Measurements from ENCODE around the gene PHKA2. TPM values are rescaled to one million over a fixed set of nuclear protein-coding genes. Genes with fewer than 3 reads are reported as not detected.
A peak's percentile ranks its signal among the peaks of the same experiment; 100 is the strongest.

The PHKA2 gene
- total and polyA plus RNA-seq, 7 experiments from 2014 or later = 7.9 to 54.3 (median 40.8) TPM

DNA sequence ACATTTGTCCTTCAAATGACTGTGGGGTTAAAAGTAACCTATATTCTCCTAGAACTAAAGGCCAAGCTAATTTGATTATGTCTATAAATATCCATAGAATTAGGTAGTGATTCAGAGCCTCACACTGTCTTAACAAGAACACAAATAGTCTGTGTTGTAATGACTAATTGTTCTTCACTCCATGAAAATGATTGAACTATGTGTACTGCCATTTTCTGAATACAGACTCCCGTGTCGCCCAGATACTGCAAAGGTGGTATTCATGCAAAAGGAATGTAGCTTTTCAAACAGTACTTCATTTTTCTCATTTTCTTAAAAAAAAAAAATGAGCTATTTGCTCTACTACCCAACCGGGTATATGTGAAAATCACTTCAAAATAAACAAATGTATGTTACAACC, 11.3 kb upstream of the PHKA2 start:
- Histone ChIP-seq H3K9me3 (ENCODE audit: control insufficient read depth in 2 of 3, low read length in 3 of 3) (no peaks in the 10 kb centered on the region), H3K4me1 (ENCODE audit: control insufficient read depth in 2 of 2, insufficient read depth in 2 of 2, low read length in 2 of 2) (no peaks in the 10 kb centered on the region), H3K27ac (ENCODE audit: low read depth, low read length) (no peak overlapping the region), H3K36me3 (ENCODE audit: control insufficient read depth in 2 of 3, insufficient read depth in 3 of 3, low read length in 3 of 3) (no peaks in the 10 kb centered on the region), H3K27me3 (ENCODE audit: control insufficient read depth in 2 of 2, insufficient read depth in 2 of 2, low read length in 2 of 2) (no peaks in the 10 kb centered on the region), H3K4me3 (ENCODE audit: low read length) (no peak overlapping the region)
- no peaks in the 10 kb centered on the region for H3K9me3 Mint-ChIP-seq
- no peak overlapping the region for H3K4me3 Mint-ChIP-seq
- ATAC-seq = no peak
- no peak overlapping the region for H3K27ac Mint-ChIP-seq
- intact Hi-C loops (cut with micrococcal nuclease) = no loop called here
- CTCF ChIA-PET = no interaction called here
- no peaks in the 10 kb centered on the region for H3K4me1 Mint-ChIP-seq
- H3K36me3 Mint-ChIP-seq = no peaks in the 10 kb centered on the region
- POLR2A ChIA-PET = interaction anchor here (0.6 kb wide), 1 partner anchor 21 kb away, joined by 8 read pairs; no protein-coding TSS in a partner anchor
- DNase-seq = no peak
- no peaks in the 10 kb centered on the region for H3K27me3 Mint-ChIP-seq

DNA sequence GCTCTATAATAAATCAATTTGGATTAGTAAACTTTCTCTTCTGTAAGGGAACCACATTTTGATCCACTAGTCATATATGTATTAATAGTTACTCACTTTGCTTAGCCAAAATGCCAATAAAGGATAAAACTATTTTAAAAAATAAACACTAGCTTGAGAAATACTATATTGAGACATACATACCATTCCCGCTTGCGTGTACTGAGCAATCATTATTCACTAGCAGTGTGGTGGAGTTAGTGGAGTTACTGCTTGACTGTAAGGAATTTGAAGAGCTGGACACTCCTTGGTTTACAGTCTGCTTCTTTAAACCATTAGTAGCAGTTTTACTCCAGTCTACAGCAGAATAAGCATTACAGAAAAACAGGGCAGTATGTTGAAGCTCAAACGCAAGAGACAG, 10.8 kb upstream of the PHKA2 start:
- Mint-ChIP-seq H3K4me3 (no peak overlapping the region), H3K36me3 (no peaks in the 10 kb centered on the region), H3K9me3 (no peaks in the 10 kb centered on the region), H3K4me1 (no peaks in the 10 kb centered on the region), H3K27ac (no peak overlapping the region), H3K27me3 (no peaks in the 10 kb centered on the region)
- intact Hi-C loops (cut with micrococcal nuclease) = no loop called here
- peaks cover 0 to 2% (median 0%) of the 10 kb centered on the region in 3 experiments for H3K36me3 ChIP-seq (ENCODE audit: control insufficient read depth in 2 of 3, insufficient read depth in 3 of 3, low read length in 3 of 3)
- H3K27me3 ChIP-seq (ENCODE audit: control insufficient read depth in 2 of 2, insufficient read depth in 2 of 2, low read length in 2 of 2) = no peaks in the 10 kb centered on the region
- no peaks in the 10 kb centered on the region for H3K4me1 ChIP-seq (ENCODE audit: control insufficient read depth in 2 of 2, insufficient read depth in 2 of 2, low read length in 2 of 2)
- POLR2A ChIA-PET = no interaction called here
- H3K9me3 ChIP-seq (ENCODE audit: control insufficient read depth in 2 of 3, low read length in 3 of 3) = no peaks in the 10 kb centered on the region
- no peak overlapping the region for H3K4me3 ChIP-seq (ENCODE audit: low read length)
- no peak for ATAC-seq
- DNase-seq = no peak
- no peak overlapping the region for H3K27ac ChIP-seq (ENCODE audit: low read depth, low read length)
- CTCF ChIA-PET = no interaction called here

DNA sequence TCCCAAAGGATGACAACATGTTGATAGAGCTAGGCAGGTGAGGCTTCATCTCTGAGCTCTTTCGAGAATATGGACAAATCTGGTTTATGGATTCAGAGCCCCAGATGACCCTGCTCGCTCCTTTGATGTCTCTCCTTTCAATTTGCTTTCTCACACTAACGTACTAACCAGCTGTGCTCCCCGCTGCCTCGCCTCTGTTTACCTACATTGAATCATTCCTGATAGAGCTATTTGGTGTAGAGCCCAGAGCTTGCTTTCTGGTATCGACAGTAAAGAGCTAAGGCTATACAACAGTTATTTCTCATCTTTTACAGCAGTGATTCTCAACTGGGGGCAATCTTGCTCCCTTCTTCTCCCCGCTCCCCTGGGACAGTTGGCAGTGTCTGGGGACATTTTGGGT, 8.9 kb upstream of the PHKA2 start:
- intact Hi-C loops (cut with micrococcal nuclease) = no loop called here

DNA sequence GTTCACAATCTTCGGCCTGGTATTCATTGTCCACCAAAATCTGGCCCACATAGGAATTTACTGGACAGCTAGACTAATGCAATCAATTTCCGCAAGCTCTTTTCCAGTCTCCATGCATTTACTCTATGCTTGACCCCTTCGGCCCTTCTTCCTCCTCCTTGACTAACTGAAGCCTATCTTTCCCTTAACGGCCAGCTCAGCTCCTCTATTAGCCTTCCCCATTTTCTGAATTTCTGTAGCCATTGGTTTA, 1.2 kb upstream of the PHKA2 start:
- Mint-ChIP-seq H3K36me3 (no peaks in the 10 kb centered on the region), H3K27ac (peak overlapping the region; percentile 86 to 98 (median 95)), H3K4me3 (peak overlapping the region; percentile 77 to 92 (median 86)), H3K27me3 (no peaks in the 10 kb centered on the region), H3K9me3 (no peaks in the 10 kb centered on the region), H3K4me1 (peaks cover 5 to 25% (median 10%) of the 10 kb centered on the region in 7 donors)
- peaks cover 3 to 17% of the 10 kb centered on the region in 2 donors for H3K4me1 ChIP-seq (ENCODE audit: control insufficient read depth in 2 of 2, insufficient read depth in 2 of 2, low read length in 2 of 2)
- H3K9me3 ChIP-seq (ENCODE audit: control insufficient read depth in 2 of 3, low read length in 3 of 3) = no peaks in the 10 kb centered on the region
- H3K4me3 ChIP-seq (ENCODE audit: low read length) = peak overlapping the region; percentile 59
- H3K27me3 ChIP-seq (ENCODE audit: control insufficient read depth in 2 of 2, insufficient read depth in 2 of 2, low read length in 2 of 2) = no peaks in the 10 kb centered on the region
- intact Hi-C loops (cut with micrococcal nuclease) = loop anchor here (2.0 kb wide), 6 partner anchors 30 to 1246 kb away; partner anchors contain the start of genes BCLAF3 (in 2 of the 2), EIF1AX (in 1 of the 2) and SCML2 (in 1 of the 2)
- DNase-seq = no peak
- CTCF ChIA-PET = interaction anchor here (1.4 kb wide), 1 partner anchor 348 kb away, joined by 3 read pairs; no protein-coding TSS in a partner anchor
- ATAC-seq = no peak
- POLR2A ChIA-PET = interaction anchor here (1.0 to 1.7 kb wide), 2 partner anchors 9 to 98 kb away, joined by 3 to 12 read pairs; no protein-coding TSS in a partner anchor
- H3K36me3 ChIP-seq (ENCODE audit: control insufficient read depth in 2 of 3, insufficient read depth in 3 of 3, low read length in 3 of 3) = peaks cover 0 to 7% (median 2%) of the 10 kb centered on the region in 3 experiments
- H3K27ac ChIP-seq (ENCODE audit: low read depth, low read length) = peak overlapping the region; percentile 96

More for the DNA sequence above, 8.9 kb upstream of the PHKA2 start:
- H3K4me1 ChIP-seq (ENCODE audit: control insufficient read depth in 2 of 2, insufficient read depth in 2 of 2, low read length in 2 of 2) = no peaks in the 10 kb centered on the region
- Mint-ChIP-seq H3K9me3 (no peaks in the 10 kb centered on the region), H3K4me3 (no peak overlapping the region), H3K27ac (no peak overlapping the region), H3K36me3 (no peaks in the 10 kb centered on the region), H3K27me3 (no peaks in the 10 kb centered on the region), H3K4me1 (no peaks in the 10 kb centered on the region)
- DNase-seq (no peak), ATAC-seq (no peak)
- ChIA-PET CTCF (no interaction called here), POLR2A (no interaction called here)
- H3K36me3 ChIP-seq (ENCODE audit: control insufficient read depth in 2 of 3, insufficient read depth in 3 of 3, low read length in 3 of 3) = peaks cover 0 to 2% (median 0%) of the 10 kb centered on the region in 3 experiments
- no peak overlapping the region for H3K27ac ChIP-seq (ENCODE audit: low read depth, low read length)
- H3K4me3 ChIP-seq (ENCODE audit: low read length) = no peak overlapping the region
- H3K27me3 ChIP-seq (ENCODE audit: control insufficient read depth in 2 of 2, insufficient read depth in 2 of 2, low read length in 2 of 2) = no peaks in the 10 kb centered on the region
- H3K9me3 ChIP-seq (ENCODE audit: control insufficient read depth in 2 of 3, low read length in 3 of 3) = no peaks in the 10 kb centered on the region

DNA sequence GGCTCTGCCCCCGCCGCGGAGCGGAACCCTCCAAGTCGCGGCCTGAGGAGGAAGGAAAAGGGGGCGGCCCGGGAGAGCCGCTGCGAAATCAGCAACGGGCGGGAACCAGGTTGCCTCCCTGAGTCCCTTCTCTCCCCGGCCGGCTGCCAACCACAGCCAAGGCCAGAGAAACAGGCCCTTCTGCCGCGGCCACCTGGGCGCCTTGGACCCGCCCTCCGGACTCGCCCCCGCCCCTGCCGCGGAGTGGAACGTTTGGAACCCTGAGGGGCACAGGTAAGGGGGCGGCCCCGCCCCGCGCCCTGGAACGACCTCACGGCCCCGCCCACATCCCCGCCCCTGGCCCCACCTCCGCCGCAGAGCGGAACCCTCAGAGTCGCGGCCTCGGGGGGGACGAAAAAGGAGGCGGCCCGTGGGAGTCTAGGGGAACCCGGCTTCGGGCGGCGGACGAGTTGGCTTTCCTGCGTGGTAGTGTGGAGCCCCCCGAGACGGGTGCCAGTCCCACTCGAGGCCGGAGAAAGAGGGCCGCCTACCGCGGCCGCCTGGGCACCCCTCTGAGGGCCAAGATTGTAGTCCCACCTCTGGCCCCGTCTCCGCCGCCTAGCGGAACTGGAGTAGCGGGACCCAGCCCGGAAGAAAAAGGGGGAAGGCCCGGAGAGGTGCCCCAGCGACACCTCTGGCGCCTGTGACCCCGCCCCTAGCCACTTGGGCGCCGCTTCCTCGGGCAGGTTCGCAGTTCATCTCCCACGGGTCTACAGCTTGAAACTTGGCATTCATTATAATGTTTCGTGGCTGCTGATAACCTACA, 669 bp upstream of the PHKA2 start:
- CTCF ChIA-PET = interaction anchor here (1.4 kb wide), 1 partner anchor 349 kb away, joined by 3 read pairs; no protein-coding TSS in a partner anchor

DNA sequence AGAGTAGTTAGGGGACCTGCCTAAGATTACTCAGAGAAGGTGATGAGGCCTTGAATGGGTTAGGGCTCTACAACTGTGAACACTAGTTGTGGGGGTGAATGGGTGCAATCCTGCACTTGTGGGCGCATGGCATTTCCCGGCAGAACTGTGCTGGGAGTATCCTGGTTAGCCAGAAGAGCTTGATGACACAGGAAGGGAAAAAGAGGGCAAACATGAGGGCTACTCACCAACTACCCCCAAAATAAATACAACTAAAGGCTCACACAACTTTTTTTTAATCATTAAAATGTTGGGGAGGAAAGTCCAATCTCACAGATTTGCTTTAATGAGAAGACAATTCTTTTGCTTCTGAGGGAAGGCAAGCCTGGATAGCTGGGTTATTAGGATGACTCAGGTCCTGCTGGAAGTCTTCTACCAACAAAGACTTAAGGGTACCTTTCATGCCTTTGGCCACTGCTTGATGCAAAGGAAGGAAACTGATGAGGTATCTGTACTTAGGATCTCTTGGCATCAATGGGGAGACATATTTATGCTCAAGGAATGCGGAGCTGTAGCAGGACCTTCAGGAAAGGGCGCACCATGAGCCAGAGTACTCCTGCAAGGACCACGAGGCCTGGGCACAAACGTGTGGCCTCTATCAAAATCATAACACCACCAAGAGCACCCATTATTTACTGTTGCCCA, 2.6 kb downstream of the PHKA2 start:
- Mint-ChIP-seq H3K36me3 (no peaks in the 10 kb centered on the region), H3K4me1 (peaks cover 5 to 25% (median 10%) of the 10 kb centered on the region in 7 donors), H3K27me3 (no peaks in the 10 kb centered on the region), H3K4me3 (no peak overlapping the region), H3K9me3 (no peaks in the 10 kb centered on the region), H3K27ac (no peak overlapping the region)
- ChIA-PET POLR2A (no interaction called here), CTCF (no interaction called here)
- intact Hi-C loops (cut with micrococcal nuclease) = no loop called here
- H3K27me3 ChIP-seq (ENCODE audit: control insufficient read depth in 2 of 2, insufficient read depth in 2 of 2, low read length in 2 of 2) = no peaks in the 10 kb centered on the region
- H3K4me3 ChIP-seq (ENCODE audit: low read length) = no peak overlapping the region
- peaks cover 0 to 7% (median 0%) of the 10 kb centered on the region in 3 experiments for H3K36me3 ChIP-seq (ENCODE audit: control insufficient read depth in 2 of 3, insufficient read depth in 3 of 3, low read length in 3 of 3)
- no peaks in the 10 kb centered on the region for H3K9me3 ChIP-seq (ENCODE audit: control insufficient read depth in 2 of 3, low read length in 3 of 3)
- H3K4me1 ChIP-seq (ENCODE audit: control insufficient read depth in 2 of 2, insufficient read depth in 2 of 2, low read length in 2 of 2) = peaks cover 3 to 17% of the 10 kb centered on the region in 2 donors
- no peak for DNase-seq
- no peak overlapping the region for H3K27ac ChIP-seq (ENCODE audit: low read depth, low read length)
- no peak for ATAC-seq

More for the DNA sequence above, 669 bp upstream of the PHKA2 start:
- peak; percentile 72 to 90 (median 85) for DNase-seq
- ATAC-seq = peak; percentile 95
- H3K27ac Mint-ChIP-seq = peak overlapping the region; percentile 86 to 98 (median 95)
- no peaks in the 10 kb centered on the region for H3K36me3 Mint-ChIP-seq
- Histone ChIP-seq H3K9me3 (ENCODE audit: control insufficient read depth in 2 of 3, low read length in 3 of 3) (no peaks in the 10 kb centered on the region), H3K4me1 (ENCODE audit: control insufficient read depth in 2 of 2, insufficient read depth in 2 of 2, low read length in 2 of 2) (peaks cover 3 to 17% of the 10 kb centered on the region in 2 donors), H3K27me3 (ENCODE audit: control insufficient read depth in 2 of 2, insufficient read depth in 2 of 2, low read length in 2 of 2) (no peaks in the 10 kb centered on the region), H3K4me3 (ENCODE audit: low read length) (peak overlapping the region; percentile 59), H3K27ac (ENCODE audit: low read depth, low read length) (peak overlapping the region; percentile 96), H3K36me3 (ENCODE audit: control insufficient read depth in 2 of 3, insufficient read depth in 3 of 3, low read length in 3 of 3) (peaks cover 0 to 7% (median 0%) of the 10 kb centered on the region in 3 experiments)
- peaks cover 5 to 25% (median 10%) of the 10 kb centered on the region in 7 donors for H3K4me1 Mint-ChIP-seq
- H3K27me3 Mint-ChIP-seq = no peaks in the 10 kb centered on the region
- peak overlapping the region; percentile 77 to 92 (median 86) for H3K4me3 Mint-ChIP-seq
- POLR2A ChIA-PET = interaction anchor here (1.7 kb wide), 1 partner anchor 98 kb away, joined by 12 read pairs; no protein-coding TSS in a partner anchor
- intact Hi-C loops (cut with micrococcal nuclease) = loop anchor here (1.0 to 2.0 kb wide), 11 partner anchors 30 to 1247 kb away; partner anchors contain the start of genes BCLAF3 (in 2 of the 2), CDKL5 (in 2 of the 2), PDHA1 (in 2 of the 2) and EIF1AX (in 1 of the 2)
- H3K9me3 Mint-ChIP-seq = no peaks in the 10 kb centered on the region

All from naive thymus-derived CD4-positive, alpha-beta T cell (primary cell).